Measurements from ENCODE around the gene ZAR1. TPM values are rescaled to one million over a fixed set of nuclear protein-coding genes. Genes with fewer than 3 reads are reported as not detected.

Gene ZAR1, protein sequence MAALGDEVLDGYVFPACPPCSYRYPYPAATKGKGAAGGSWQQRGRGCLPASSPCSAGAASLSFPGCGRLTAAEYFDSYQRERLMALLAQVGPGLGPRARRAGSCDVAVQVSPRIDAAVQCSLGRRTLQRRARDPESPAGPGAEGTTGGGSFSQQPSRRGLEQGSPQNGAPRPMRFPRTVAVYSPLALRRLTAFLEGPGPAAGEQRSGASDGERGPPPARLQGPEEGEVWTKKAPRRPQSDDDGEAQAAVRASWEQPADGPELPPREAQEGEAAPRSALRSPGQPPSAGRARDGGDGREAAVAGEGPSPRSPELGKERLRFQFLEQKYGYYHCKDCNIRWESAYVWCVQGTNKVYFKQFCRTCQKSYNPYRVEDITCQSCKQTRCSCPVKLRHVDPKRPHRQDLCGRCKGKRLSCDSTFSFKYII
- 0.13 to 0.17 TPM in 2 of 5 replicates, not detected in the others for total RNA-seq (2022; extraction: Qiagen RNA extraction; ENCODE audit: low read depth)

DNA sequence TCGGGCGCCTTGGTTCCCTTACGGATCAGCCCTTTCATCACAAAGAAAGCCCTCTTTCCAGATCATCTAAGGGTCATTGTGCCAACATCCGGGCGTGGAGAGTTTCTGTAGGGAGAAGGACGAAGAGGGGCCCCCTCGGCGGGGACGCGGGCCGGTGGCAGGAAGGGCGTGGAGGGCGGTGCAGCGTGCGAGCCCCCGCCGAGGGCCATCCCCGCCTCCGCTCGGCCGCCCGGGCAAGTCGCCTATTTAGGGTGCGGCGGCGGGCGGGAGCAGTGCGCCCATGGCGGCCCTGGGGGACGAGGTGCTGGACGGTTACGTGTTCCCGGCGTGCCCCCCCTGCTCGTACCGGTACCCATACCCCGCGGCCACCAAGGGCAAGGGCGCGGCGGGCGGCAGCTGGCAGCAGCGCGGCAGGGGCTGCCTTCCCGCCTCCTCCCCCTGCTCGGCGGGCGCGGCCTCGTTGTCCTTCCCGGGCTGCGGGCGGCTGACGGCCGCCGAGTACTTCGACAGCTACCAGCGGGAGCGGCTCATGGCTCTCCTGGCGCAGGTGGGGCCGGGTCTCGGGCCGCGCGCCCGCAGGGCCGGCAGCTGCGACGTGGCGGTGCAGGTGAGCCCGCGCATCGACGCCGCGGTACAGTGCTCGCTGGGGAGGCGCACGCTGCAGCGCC, at the start of gene ZAR1:
TSS of gene ZAR1 (plus strand) at position 241 of the 668 bp plus-strand sequence. CDS start at position 281, 40 bp downstream.

DNA sequence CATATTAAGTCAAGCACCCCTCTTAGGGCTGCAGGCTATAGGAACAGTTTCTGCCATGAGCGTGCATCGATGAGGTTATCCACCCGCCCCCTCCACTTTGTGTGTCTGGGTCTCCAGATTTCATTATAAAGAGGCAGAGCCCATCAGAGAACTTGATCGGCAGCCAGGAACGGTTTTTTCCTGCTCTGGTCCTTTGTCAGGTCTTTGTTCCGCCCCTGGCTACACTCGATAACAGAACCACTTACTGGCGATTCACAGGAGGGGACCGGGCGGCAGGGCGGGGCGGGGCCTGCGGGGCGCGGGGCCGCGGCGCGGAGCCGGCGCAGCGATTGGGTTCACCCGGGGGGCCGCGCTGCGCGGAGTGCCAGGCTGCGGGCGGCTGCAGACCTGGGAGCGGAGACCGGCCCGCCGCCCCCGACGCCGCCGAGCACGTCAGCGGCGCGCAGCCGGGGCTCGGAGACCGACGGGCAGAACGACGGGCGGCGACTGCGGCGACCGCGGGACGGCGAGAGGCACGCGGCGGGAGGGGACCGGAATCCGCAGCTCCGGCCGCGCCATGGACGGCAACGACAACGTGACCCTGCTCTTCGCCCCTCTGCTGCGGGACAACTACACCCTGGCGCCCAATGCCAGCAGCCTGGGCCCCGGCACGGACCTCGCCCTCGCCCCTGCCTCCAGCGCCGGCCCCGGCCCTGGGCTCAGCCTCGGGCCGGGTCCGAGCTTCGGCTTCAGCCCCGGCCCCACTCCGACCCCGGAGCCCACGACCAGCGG, 6.9 kb upstream of the ZAR1 start, which contains the start of gene SLC10A4:
TSS of gene SLC10A4 (plus strand) at position 338 of the 771 bp plus-strand sequence. CDS start at position 557, 219 bp downstream.

Other genes starting within 250 kb of the ZAR1 start
- gene TEC, start 220.4 kb upstream of the ZAR1 start, total RNA-seq (2022; extraction: Qiagen RNA extraction; ENCODE audit: low read depth) = 1.6 to 2.3 TPM (median 2.0 TPM) in 5 replicates
- 14.2 to 25.0 TPM (median 18.9 TPM) in 5 replicates for gene SLAIN2, start 148.7 kb upstream of the ZAR1 start, total RNA-seq (2022; extraction: Qiagen RNA extraction; ENCODE audit: low read depth)
- 4.3 to 9.3 TPM (median 8.2 TPM) in 5 replicates for gene SLC10A4, start 6.9 kb upstream of the ZAR1 start, total RNA-seq (2022; extraction: Qiagen RNA extraction; ENCODE audit: low read depth)

Measured in A549 treated with ZK216348 at 1 μM for 4 hours (cell line).